ENCODE data around the gene JSRP1.

Gene JSRP1

DNA sequence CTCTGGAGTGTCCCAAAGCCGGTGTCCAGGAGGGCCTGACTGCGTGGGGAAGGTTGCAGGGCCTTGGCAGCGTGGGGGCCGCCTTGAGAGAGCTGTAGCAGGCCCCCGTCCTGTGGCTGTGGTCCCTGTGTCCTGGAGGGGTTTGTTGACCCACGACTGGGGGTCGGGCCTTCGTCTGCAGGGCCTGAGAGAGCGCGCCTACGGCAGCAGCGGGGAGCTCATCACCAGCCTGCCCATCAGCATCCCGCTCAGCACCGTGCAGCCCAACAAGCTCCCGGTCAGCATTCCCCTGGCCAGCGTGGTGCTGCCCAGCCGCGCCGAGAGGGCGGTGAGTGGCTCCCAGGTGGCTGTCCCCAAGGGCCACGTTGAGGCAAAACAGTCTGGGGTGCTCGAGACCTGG, 38.6 kb downstream of the JSRP1 start:
- TF ChIP-seq, protein P1, sequence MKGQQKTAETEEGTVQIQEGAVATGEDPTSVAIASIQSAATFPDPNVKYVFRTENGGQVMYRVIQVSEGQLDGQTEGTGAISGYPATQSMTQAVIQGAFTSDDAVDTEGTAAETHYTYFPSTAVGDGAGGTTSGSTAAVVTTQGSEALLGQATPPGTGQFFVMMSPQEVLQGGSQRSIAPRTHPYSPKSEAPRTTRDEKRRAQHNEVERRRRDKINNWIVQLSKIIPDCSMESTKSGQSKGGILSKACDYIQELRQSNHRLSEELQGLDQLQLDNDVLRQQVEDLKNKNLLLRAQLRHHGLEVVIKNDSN (IDR thresholded peaks at IDR 0.05): no peak
- no peak for TF ChIP-seq TEAD4 (IDR thresholded peaks at IDR 0.05)
- no peak for TF ChIP-seq TAF1 (IDR thresholded peaks at IDR 0.05; ENCODE audit: low read depth)
- no peak for TF ChIP-seq FOXM1 (IDR thresholded peaks at IDR 0.05; ENCODE audit: borderline replicate concordance, low read depth)

DNA sequence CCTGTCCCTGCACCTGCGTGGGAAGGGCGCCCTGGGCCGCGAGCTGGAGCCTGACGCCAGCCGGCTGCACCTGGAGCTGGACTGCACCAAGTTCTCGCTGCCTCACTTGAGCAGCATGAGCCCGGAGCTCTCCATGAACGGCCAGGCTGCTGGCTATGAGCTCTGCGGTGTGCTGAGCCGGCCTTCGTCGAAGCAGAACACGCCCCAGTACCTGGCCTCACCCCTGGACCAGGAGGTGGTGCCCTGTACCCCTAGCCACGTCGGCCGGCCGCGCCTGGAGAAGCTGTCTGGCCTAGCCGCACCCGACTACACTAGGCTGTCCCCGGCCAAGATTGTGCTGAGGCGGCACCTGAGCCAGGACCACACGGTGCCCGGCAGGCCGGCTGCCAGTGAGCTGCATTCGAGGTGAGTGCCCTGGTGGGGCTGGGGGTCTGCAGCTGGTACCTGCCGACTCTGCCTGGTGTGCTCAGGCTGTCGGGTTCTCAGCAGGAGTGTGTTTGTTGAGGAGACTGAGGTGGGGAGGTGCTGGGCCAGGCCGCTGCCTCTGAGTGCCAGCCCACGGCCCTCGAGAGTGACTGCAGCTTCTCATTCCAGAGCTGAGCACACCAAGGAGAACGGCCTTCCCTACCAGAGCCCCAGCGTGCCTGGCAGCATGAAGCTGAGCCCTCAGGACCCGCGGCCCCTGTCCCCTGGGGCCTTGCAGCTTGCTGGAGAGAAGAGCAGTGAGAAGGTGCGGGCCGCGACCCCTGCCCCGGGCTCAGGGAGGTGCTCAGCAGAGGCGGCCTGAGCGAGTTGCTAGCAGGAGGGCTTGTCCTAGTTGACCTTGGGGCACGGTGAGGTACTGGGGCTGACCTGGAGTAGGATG, 39.6 kb downstream of the JSRP1 start:
- TF ChIP-seq NFIC (IDR thresholded peaks at IDR 0.05) (no peak), YY1 (IDR thresholded peaks at IDR 0.05; ENCODE audit: low read depth) (no peak)
- TF ChIP-seq, protein P2, sequence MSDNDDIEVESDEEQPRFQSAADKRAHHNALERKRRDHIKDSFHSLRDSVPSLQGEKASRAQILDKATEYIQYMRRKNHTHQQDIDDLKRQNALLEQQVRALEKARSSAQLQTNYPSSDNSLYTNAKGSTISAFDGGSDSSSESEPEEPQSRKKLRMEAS (IDR thresholded peaks at IDR 0.05): no peak

DNA sequence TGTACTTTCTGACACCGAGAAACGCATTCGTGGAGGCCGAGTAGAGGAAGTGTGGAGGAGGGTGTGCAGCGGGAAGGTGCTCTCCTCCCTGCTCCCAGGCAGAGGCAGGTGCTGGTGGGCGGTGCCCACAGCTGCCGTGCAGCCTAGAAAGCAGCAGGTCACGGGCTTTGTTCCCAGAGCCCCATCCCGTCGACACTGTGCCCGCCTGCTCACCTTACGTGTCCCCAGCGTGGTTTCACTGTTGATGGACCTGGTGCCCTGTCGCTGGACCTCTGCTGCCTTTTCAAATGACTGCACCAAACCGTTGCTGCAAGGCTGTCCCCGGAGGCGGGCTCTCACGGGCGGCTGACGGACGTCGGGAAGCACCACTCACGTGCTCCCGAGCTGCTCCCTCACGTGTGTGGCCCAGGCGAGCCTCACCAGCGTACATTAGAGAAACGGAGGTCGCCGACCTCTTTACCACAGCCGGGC, 40.9 kb downstream of the JSRP1 start:
- TF ChIP-seq FOXM1 (IDR thresholded peaks at IDR 0.05; ENCODE audit: borderline replicate concordance, low read depth) (no peak), ZBTB7A (IDR thresholded peaks at IDR 0.05; ENCODE audit: low read depth) (no peak), EP300 (IDR thresholded peaks at IDR 0.05; ENCODE audit: borderline replicate concordance) (no peak), TAF1 (IDR thresholded peaks at IDR 0.05; ENCODE audit: low read depth) (no peak), EGR1 (IDR thresholded peaks at IDR 0.05) (no peak), RAD21 (IDR thresholded peaks at IDR 0.05; ENCODE audit: low read depth) (no peak), TEAD4 (IDR thresholded peaks at IDR 0.05) (no peak), CREB1 (IDR thresholded peaks at IDR 0.05; ENCODE audit: low read depth) (no peak), YY1 (IDR thresholded peaks at IDR 0.05; ENCODE audit: low read depth) (no peak), NFIC (IDR thresholded peaks at IDR 0.05) (no peak), TCF12 (IDR thresholded peaks at IDR 0.05; ENCODE audit: low read depth) (no peak), CEBPB (IDR thresholded peaks at IDR 0.05) (no peak)
- TF ChIP-seq, protein P1 (IDR thresholded peaks at IDR 0.05): no peak
- TF ChIP-seq, protein P2 (IDR thresholded peaks at IDR 0.05): no peak
- TF ChIP-seq, protein P3, sequence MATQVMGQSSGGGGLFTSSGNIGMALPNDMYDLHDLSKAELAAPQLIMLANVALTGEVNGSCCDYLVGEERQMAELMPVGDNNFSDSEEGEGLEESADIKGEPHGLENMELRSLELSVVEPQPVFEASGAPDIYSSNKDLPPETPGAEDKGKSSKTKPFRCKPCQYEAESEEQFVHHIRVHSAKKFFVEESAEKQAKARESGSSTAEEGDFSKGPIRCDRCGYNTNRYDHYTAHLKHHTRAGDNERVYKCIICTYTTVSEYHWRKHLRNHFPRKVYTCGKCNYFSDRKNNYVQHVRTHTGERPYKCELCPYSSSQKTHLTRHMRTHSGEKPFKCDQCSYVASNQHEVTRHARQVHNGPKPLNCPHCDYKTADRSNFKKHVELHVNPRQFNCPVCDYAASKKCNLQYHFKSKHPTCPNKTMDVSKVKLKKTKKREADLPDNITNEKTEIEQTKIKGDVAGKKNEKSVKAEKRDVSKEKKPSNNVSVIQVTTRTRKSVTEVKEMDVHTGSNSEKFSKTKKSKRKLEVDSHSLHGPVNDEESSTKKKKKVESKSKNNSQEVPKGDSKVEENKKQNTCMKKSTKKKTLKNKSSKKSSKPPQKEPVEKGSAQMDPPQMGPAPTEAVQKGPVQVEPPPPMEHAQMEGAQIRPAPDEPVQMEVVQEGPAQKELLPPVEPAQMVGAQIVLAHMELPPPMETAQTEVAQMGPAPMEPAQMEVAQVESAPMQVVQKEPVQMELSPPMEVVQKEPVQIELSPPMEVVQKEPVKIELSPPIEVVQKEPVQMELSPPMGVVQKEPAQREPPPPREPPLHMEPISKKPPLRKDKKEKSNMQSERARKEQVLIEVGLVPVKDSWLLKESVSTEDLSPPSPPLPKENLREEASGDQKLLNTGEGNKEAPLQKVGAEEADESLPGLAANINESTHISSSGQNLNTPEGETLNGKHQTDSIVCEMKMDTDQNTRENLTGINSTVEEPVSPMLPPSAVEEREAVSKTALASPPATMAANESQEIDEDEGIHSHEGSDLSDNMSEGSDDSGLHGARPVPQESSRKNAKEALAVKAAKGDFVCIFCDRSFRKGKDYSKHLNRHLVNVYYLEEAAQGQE (IDR thresholded peaks at IDR 0.05; ENCODE audit: low read depth): no peak

DNA sequence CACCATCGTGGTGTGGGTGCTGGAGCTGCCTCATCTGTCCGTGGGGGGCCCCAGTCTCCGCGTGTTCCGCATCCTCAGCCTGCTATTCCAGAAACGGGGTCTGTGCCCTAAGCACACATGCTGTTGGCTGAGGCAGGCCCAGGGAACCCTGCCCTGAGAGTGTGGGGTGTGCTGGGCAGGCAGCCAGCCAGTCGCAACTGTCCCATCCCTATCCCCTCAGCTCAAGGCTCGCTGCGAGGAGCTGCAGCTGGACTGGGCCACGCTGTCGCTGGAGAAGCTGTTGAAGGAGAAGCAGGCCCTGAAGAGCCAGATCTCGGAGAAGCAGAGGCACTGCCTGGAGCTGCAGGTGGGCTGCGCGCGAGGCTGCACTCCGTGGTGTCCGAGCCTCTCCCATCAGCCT, 42.0 kb downstream of the JSRP1 start:
- TF ChIP-seq, protein P1 (IDR thresholded peaks at IDR 0.05): no peak
- TF ChIP-seq CREB1 (IDR thresholded peaks at IDR 0.05; ENCODE audit: low read depth) (no peak), TEAD4 (IDR thresholded peaks at IDR 0.05) (no peak), EGR1 (IDR thresholded peaks at IDR 0.05) (no peak), RAD21 (IDR thresholded peaks at IDR 0.05; ENCODE audit: low read depth) (no peak), TCF12 (IDR thresholded peaks at IDR 0.05; ENCODE audit: low read depth) (no peak), FOXM1 (IDR thresholded peaks at IDR 0.05; ENCODE audit: borderline replicate concordance, low read depth) (no peak), NFIC (IDR thresholded peaks at IDR 0.05) (no peak), YY1 (IDR thresholded peaks at IDR 0.05; ENCODE audit: low read depth) (no peak), ZBTB7A (IDR thresholded peaks at IDR 0.05; ENCODE audit: low read depth) (no peak), TAF1 (IDR thresholded peaks at IDR 0.05; ENCODE audit: low read depth) (no peak), EP300 (IDR thresholded peaks at IDR 0.05; ENCODE audit: borderline replicate concordance) (no peak), CEBPB (IDR thresholded peaks at IDR 0.05) (no peak)
- TF ChIP-seq, protein P3 (IDR thresholded peaks at IDR 0.05; ENCODE audit: low read depth): no peak
- TF ChIP-seq, protein P2 (IDR thresholded peaks at IDR 0.05): no peak

DNA sequence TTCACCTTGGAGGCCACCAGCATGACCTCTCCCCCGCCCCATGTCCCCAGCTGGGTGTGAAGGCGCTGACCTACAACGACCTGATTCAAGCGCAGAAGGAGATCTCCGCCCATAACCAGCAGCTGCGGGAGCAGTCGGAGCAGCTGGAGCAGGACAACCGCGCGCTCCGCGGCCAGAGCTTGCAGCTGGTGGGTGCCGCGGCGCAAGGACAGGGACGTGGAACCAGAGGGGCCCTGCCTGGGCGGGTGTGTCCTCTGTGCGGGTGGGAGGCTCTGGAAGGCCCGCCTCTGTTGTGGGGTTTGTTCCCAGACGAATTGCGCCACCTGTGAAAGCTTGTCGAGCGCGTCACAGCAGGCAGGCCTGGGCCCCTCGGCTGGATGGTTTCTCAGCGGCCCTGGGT, 42.4 kb downstream of the JSRP1 start:
- TF ChIP-seq YY1 (IDR thresholded peaks at IDR 0.05; ENCODE audit: low read depth): no peak
- TF ChIP-seq, protein P3 (IDR thresholded peaks at IDR 0.05; ENCODE audit: low read depth): no peak
- TF ChIP-seq CREB1 (IDR thresholded peaks at IDR 0.05; ENCODE audit: low read depth): no peak
- TF ChIP-seq ZBTB7A (IDR thresholded peaks at IDR 0.05; ENCODE audit: low read depth): no peak
- no peak for TF ChIP-seq NFIC (IDR thresholded peaks at IDR 0.05)
- no peak for TF ChIP-seq TAF1 (IDR thresholded peaks at IDR 0.05; ENCODE audit: low read depth)
- no peak for TF ChIP-seq TCF12 (IDR thresholded peaks at IDR 0.05; ENCODE audit: low read depth)
- TF ChIP-seq EGR1 (IDR thresholded peaks at IDR 0.05): no peak
- no peak for TF ChIP-seq EP300 (IDR thresholded peaks at IDR 0.05; ENCODE audit: borderline replicate concordance)
- TF ChIP-seq RAD21 (IDR thresholded peaks at IDR 0.05; ENCODE audit: low read depth): no peak
- TF ChIP-seq CEBPB (IDR thresholded peaks at IDR 0.05): no peak

Data from Ishikawa (cell line).